Measurements from ENCODE around the gene PCSK5. TPM values are rescaled to one million over a fixed set of nuclear protein-coding genes. Genes with fewer than 3 reads are reported as not detected.

The PCSK5 gene
- total and polyA plus RNA-seq, 2 experiments from 2014 or later: 59.1 to 71.7 TPM

- DNase-seq (ENCODE audit: low spot score): no peak
- WGBS (ENCODE audit: low lambda C conversion rate, missing lambda C conversion rate): 97% methylated on average over 3 of the region's 3 CpGs
- Histone ChIP-seq H3K4me3 (no peak overlapping the region), H3K27ac (no peak overlapping the region), H3K4me1 (ENCODE audit: insufficient read depth) (no peaks in the 10 kb centered on the region), H3K9me2 (replicated peaks; ENCODE audit: insufficient read depth) (no peaks in the 10 kb centered on the region), H3K9me3 (ENCODE audit: low read depth) (no peaks in the 10 kb centered on the region), H3K36me3 (replicated peaks; ENCODE audit: insufficient read depth, low read depth) (no peaks in the 10 kb centered on the region), H3K4me2 (no peak overlapping the region), H2AFZ (no peak overlapping the region), H3K79me2 (no peaks in the 10 kb centered on the region), H4K20me1 (ENCODE audit: insufficient read depth, poor library complexity, severe bottlenecking) (no peaks in the 10 kb centered on the region), H3K27me3 (no peaks in the 10 kb centered on the region)
- TF ChIP-seq EZH2 (IDR thresholded peaks at IDR 0.05; ENCODE audit: borderline replicate concordance) (no peak), EZH2phosphoT487 (IDR thresholded peaks at IDR 0.05; ENCODE audit: low read depth, severe bottlenecking, unreplicated experiment) (no peak)
These were observed 143.6 kb downstream of the PCSK5 start for GRCh38 chr9:76034049-76034448.

DNA sequence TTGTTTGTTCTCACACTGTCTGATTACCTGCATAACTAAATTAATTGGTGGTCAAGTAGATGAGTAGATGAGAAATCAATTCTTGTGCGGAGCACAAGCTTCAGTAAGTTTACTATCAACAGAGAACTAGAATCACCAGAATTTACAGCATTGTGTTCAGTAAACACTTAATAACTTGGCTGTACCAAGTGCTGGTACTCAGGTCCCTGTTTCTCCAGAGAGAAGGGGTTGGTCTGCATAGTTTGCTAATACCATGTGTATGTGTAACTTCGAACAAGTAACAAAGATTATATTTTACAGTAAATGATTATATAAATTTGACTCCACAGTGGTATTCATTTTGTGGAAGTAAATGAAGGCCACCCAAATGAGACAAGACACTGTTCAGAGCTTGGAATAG, 146.3 kb downstream of the PCSK5 start:
- H3K79me2 ChIP-seq: no peaks in the 10 kb centered on the region
- no peaks in the 10 kb centered on the region for H3K36me3 ChIP-seq (replicated peaks; ENCODE audit: insufficient read depth, low read depth)
- H3K27me3 ChIP-seq: no peaks in the 10 kb centered on the region
- no peak overlapping the region for H3K4me2 ChIP-seq
- no peak overlapping the region for H2AFZ ChIP-seq
- no peak overlapping the region for H3K27ac ChIP-seq
- no peaks in the 10 kb centered on the region for H3K9me3 ChIP-seq (ENCODE audit: low read depth)
- no peak overlapping the region for H3K4me3 ChIP-seq
- H3K9me2 ChIP-seq (replicated peaks; ENCODE audit: insufficient read depth): no peaks in the 10 kb centered on the region
- TF ChIP-seq EZH2phosphoT487 (IDR thresholded peaks at IDR 0.05; ENCODE audit: low read depth, severe bottlenecking, unreplicated experiment): no peak
- TF ChIP-seq EZH2 (IDR thresholded peaks at IDR 0.05; ENCODE audit: borderline replicate concordance): no peak
- TF ChIP-seq CTCF (IDR thresholded peaks at IDR 0.05; ENCODE audit: poor library complexity): no peak
- no peaks in the 10 kb centered on the region for H3K4me1 ChIP-seq (ENCODE audit: insufficient read depth)
- H4K20me1 ChIP-seq (ENCODE audit: insufficient read depth, poor library complexity, severe bottlenecking): no peaks in the 10 kb centered on the region
- DNase-seq (ENCODE audit: low spot score): no peak
- WGBS (ENCODE audit: low lambda C conversion rate, missing lambda C conversion rate): 98% methylated on average over 2 of the region's 2 CpGs

GRCh38 chr9:76037587-76038225, 147.2 kb downstream of the PCSK5 start:
- Histone ChIP-seq H3K79me2 (no peaks in the 10 kb centered on the region), H3K4me1 (ENCODE audit: insufficient read depth) (no peaks in the 10 kb centered on the region), H3K27ac (no peak overlapping the region), H3K4me2 (no peak overlapping the region), H3K36me3 (replicated peaks; ENCODE audit: insufficient read depth, low read depth) (no peaks in the 10 kb centered on the region), H4K20me1 (ENCODE audit: insufficient read depth, poor library complexity, severe bottlenecking) (no peaks in the 10 kb centered on the region), H3K4me3 (no peak overlapping the region), H3K9me2 (replicated peaks; ENCODE audit: insufficient read depth) (no peaks in the 10 kb centered on the region), H3K9me3 (ENCODE audit: low read depth) (no peaks in the 10 kb centered on the region), H3K27me3 (no peaks in the 10 kb centered on the region), H2AFZ (no peak overlapping the region)
- 92% methylated on average over 9 of the region's 9 CpGs for WGBS (ENCODE audit: low lambda C conversion rate, missing lambda C conversion rate)
- TF ChIP-seq EZH2 (IDR thresholded peaks at IDR 0.05; ENCODE audit: borderline replicate concordance): no peak
- TF ChIP-seq EZH2phosphoT487 (IDR thresholded peaks at IDR 0.05; ENCODE audit: low read depth, severe bottlenecking, unreplicated experiment): no peak
- TF ChIP-seq CTCF (IDR thresholded peaks at IDR 0.05; ENCODE audit: poor library complexity): no peak
- DNase-seq (ENCODE audit: low spot score): no peak

GRCh38 chr9:76038431-76038830, 148.0 kb downstream of the PCSK5 start:
- H3K9me2 ChIP-seq (replicated peaks; ENCODE audit: insufficient read depth): no peaks in the 10 kb centered on the region
- WGBS (ENCODE audit: low lambda C conversion rate, missing lambda C conversion rate): 96% methylated on average over 2 of the region's 2 CpGs
- TF ChIP-seq EZH2 (IDR thresholded peaks at IDR 0.05; ENCODE audit: borderline replicate concordance) (no peak), EZH2phosphoT487 (IDR thresholded peaks at IDR 0.05; ENCODE audit: low read depth, severe bottlenecking, unreplicated experiment) (no peak), CTCF (IDR thresholded peaks at IDR 0.05; ENCODE audit: poor library complexity) (no peak)

More at GRCh38 chr9:76038431-76038830, 148.0 kb downstream of the PCSK5 start:
- H3K4me2 ChIP-seq: no peak overlapping the region
- no peaks in the 10 kb centered on the region for H3K4me1 ChIP-seq (ENCODE audit: insufficient read depth)
- no peak for DNase-seq (ENCODE audit: low spot score)
- H3K27me3 ChIP-seq: no peaks in the 10 kb centered on the region
- H3K79me2 ChIP-seq: no peaks in the 10 kb centered on the region
- H4K20me1 ChIP-seq (ENCODE audit: insufficient read depth, poor library complexity, severe bottlenecking): no peaks in the 10 kb centered on the region
- H3K36me3 ChIP-seq (replicated peaks; ENCODE audit: insufficient read depth, low read depth): no peaks in the 10 kb centered on the region
- H3K4me3 ChIP-seq: no peak overlapping the region
- no peaks in the 10 kb centered on the region for H3K9me3 ChIP-seq (ENCODE audit: low read depth)
- H3K27ac ChIP-seq: no peak overlapping the region
- H2AFZ ChIP-seq: no peak overlapping the region
